Measurements from ENCODE around the gene SIRT3.
A peak's percentile ranks its signal among the peaks of the same experiment; 100 is the strongest.

SIRT3 gene

GRCh38 chr11:210122-210802, 25.9 kb downstream of the SIRT3 start:
- Histone ChIP-seq H3K9me3 (ENCODE audit: severe bottlenecking) (no peaks in the 10 kb centered on the region), H3K36me3 (ENCODE audit: low read depth) (peaks cover 60% of the 10 kb centered on the region), H3K4me1 (ENCODE audit: insufficient read depth, poor library complexity, severe bottlenecking) (peaks cover 10% of the 10 kb centered on the region), H3K4me3 (ENCODE audit: severe bottlenecking) (no peak overlapping the region), H3K27ac (ENCODE audit: poor library complexity, severe bottlenecking) (peak overlapping the region; percentile 95), H3K27me3 (ENCODE audit: insufficient read depth, poor library complexity, severe bottlenecking) (no peaks in the 10 kb centered on the region)
- DNase-seq (ENCODE audit: low spot score), result no peak
- ATAC-seq (ENCODE audit: low read depth), result peak; percentile 41
- no peak for TF ChIP-seq CTCF (IDR thresholded peaks at IDR 0.05; ENCODE audit: poor library complexity, severe bottlenecking)

GRCh38 chr11:209275-210121, 26.6 kb downstream of the SIRT3 start:
- H3K36me3 ChIP-seq (ENCODE audit: low read depth), result peaks cover 60% of the 10 kb centered on the region
- DNase-seq (ENCODE audit: low spot score) (no peak), ATAC-seq (ENCODE audit: low read depth) (no peak)
- H3K4me1 ChIP-seq (ENCODE audit: insufficient read depth, poor library complexity, severe bottlenecking), result peaks cover 10% of the 10 kb centered on the region
- peak overlapping the region; percentile 73 for H3K4me3 ChIP-seq (ENCODE audit: severe bottlenecking)
- H3K27ac ChIP-seq (ENCODE audit: poor library complexity, severe bottlenecking), result peak overlapping the region; percentile 95
- H3K27me3 ChIP-seq (ENCODE audit: insufficient read depth, poor library complexity, severe bottlenecking), result no peaks in the 10 kb centered on the region
- TF ChIP-seq CTCF (IDR thresholded peaks at IDR 0.05; ENCODE audit: poor library complexity, severe bottlenecking), result no peak
- no peaks in the 10 kb centered on the region for H3K9me3 ChIP-seq (ENCODE audit: severe bottlenecking)

GRCh38 chr11:208917-209260, 27.3 kb downstream of the SIRT3 start:
- Histone ChIP-seq H3K27me3 (ENCODE audit: insufficient read depth, poor library complexity, severe bottlenecking) (no peaks in the 10 kb centered on the region), H3K4me3 (ENCODE audit: severe bottlenecking) (peak overlapping the region; percentile 73), H3K36me3 (ENCODE audit: low read depth) (peaks cover 55% of the 10 kb centered on the region), H3K27ac (ENCODE audit: poor library complexity, severe bottlenecking) (peak overlapping the region; percentile 95), H3K9me3 (ENCODE audit: severe bottlenecking) (no peaks in the 10 kb centered on the region), H3K4me1 (ENCODE audit: insufficient read depth, poor library complexity, severe bottlenecking) (peaks cover 10% of the 10 kb centered on the region)
- no peak; the same call in 2 of the 3 replicates for ATAC-seq (ENCODE audit: low read depth)
- DNase-seq (ENCODE audit: low spot score), result no peak
- TF ChIP-seq CTCF (IDR thresholded peaks at IDR 0.05; ENCODE audit: poor library complexity, severe bottlenecking), result no peak

GRCh38 chr11:208181-208916, 27.8 kb downstream of the SIRT3 start:
- Histone ChIP-seq H3K27me3 (ENCODE audit: insufficient read depth, poor library complexity, severe bottlenecking) (no peaks in the 10 kb centered on the region), H3K4me1 (ENCODE audit: insufficient read depth, poor library complexity, severe bottlenecking) (peaks cover 10% of the 10 kb centered on the region), H3K36me3 (ENCODE audit: low read depth) (peaks cover 49% of the 10 kb centered on the region), H3K27ac (ENCODE audit: poor library complexity, severe bottlenecking) (peak overlapping the region; percentile 95), H3K4me3 (ENCODE audit: severe bottlenecking) (peak overlapping the region; percentile 73), H3K9me3 (ENCODE audit: severe bottlenecking) (no peaks in the 10 kb centered on the region)
- no peak for TF ChIP-seq CTCF (IDR thresholded peaks at IDR 0.05; ENCODE audit: poor library complexity, severe bottlenecking)
- DNase-seq (ENCODE audit: low spot score) (no peak), ATAC-seq (ENCODE audit: low read depth) (peak; percentile 60)
